HCEC 1CT (cell line): ENCODE measurements around the gene CHST11.
"Not testable (repeated sequence)": the region's sequence is repeated elsewhere in the genome, so short reads cannot be mapped to it uniquely, and the experiment has no call there.

Source experiments
- DNase-seq: peaks from one replicate; pipeline ENCODE4 v3.0.0-alpha.2; 2017

Gene CHST11

DNA sequence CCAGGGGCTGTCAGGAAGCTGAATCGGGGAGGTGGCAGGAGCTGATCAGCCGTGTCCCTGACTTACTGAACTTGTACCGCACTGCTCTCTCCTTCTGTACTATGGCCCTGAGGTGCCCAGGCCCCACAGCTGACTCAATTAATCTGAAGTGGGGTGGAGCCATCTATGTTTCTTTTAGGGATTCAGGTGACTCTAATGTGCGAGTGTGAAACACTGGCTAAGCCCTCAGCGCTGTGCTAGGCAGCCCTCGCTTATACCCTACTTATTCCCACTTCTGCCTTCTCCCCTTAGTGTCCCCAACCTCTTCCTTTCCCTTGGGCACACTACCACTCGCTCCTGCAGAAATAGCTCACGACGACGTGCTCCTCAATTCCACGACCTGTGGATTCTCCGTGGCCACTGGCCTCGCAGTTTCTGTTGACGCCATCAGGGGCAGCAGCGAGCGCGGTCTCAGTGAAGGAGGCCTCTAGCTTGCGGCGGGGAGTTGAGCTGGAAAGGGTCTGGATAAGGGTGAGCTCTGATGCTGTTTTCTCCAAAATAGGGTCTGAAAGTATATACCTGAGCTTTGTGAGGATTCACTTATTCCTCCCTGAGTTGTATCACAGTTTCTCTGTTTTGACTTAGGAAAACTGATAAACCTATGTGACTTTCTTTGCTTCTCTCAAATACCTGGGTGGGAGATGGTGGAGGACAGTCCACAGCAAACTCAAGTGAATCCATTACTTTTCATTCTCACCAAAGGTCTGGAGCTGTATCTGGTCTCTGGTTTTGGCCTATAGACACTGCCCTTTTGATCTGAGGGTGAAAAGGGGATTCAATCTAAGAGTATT, 333.8 kb downstream of the CHST11 start:
- DNase-seq = no peak

DNA sequence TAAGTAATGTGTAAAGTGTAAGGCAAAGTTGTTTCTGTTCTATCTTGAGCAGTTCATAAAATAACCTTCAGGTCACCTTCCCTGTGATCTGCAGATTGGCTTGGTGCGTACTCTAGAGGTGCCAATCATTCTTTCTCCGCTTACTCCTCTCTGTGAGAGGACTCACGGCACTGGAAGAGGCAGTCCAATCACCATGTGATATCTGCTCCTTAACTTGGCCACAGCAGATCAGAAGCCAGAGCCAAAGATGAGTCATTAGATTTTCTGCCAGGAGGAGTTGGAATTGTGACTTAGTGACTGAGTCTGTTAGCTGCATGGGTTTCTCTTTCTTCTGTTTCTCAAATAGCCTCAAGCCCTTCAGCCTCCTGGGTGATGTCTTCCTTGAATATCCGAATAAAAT, 335.8 kb downstream of the CHST11 start:
- DNase-seq = peak; percentile 72

DNA sequence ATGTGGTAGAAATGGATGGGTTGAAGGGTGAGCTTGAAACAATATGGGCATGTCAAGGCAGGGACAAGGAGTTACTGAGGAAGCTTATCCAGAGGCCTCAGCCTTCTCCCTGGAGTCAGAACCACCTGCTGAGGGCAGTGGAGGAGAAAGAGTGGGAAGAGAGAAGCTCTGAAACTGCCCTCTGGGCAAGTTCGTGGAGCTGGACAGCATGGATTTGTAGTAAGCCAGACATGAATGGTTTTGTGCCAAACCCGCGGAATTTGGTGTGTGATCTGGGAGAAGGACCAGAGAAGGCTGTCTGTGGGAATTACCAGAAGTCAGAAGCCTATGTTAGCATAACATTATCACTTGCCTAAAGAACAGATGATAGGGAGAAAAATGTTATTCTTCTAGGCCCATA, 336.5 kb downstream of the CHST11 start:
- no peak for DNase-seq

DNA sequence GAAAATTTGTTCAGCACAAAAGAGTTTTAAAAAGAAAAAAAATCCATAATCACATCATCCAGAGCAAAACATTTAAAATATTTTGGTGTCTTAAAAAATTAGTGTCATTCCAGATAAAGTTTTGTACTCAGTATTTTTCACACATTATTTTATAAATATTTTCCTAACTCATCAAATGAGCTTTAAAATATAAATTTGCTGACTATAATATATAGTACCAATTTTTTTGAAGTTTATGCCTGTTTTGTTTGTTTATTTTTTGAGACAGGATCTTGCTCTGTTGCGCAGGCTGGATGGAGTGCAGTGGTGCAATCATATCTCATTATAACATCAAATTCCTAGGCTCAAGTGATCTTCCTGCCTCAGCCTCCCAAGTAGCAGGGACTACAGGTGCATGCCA, 337.2 kb downstream of the CHST11 start:
- DNase-seq = no peak

DNA sequence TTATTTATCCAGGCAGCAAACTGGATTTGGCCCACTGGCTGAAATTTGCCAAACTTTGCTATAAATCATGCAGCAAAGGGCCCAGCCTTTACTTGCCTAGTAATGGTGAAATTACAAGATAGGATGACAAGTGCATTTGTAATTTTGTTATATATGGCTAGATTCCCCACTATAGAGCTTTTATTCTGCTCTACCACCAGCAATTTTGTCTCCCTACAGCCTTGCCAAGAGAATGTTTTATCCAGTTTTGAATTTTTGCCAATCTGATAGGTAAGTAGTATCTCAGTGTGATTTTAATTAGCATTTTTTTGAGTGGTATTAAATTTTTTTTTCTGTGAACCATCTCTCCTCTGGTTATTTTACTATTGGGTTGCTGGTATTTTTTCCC, 339.7 kb downstream of the CHST11 start:
- no peak for DNase-seq

DNA sequence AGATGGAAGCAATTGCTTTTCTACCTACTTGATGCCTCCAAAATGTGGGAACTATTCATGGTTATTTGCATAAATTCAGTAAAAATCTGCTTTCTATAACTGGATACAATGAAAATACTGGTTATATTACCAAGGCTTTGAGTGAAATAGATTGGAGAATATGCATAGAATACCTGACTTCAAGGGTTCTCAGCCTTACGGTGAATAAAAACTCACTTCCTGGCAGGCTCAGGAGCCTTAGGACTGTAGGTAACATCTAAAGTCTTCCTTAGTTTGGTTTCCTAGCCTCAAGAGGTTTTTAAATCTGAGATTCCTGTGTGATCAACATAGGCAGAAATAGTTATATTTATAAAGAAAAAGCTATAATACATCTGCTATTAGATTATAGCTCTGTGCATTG, 342.7 kb downstream of the CHST11 start:
- DNase-seq = no peak

DNA sequence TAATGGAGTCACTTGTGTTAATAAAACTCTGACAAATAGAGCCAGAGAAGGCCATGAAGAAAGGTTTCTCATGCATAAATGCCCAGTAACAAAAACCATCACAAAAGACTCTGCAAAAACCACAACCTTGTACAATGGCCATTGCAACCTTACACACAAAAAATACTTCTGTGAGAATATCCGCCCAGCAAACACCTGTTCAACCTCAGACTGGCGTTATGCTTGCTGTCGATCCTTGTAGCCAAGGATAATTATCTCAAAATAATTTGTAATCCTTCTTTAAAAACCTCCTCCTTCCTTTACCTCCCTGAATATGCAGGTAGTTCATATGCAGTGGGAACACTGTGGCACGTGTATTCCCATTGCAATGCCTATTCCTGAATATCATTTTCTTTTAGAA, 344.3 kb downstream of the CHST11 start:
- DNase-seq = no peak

DNA sequence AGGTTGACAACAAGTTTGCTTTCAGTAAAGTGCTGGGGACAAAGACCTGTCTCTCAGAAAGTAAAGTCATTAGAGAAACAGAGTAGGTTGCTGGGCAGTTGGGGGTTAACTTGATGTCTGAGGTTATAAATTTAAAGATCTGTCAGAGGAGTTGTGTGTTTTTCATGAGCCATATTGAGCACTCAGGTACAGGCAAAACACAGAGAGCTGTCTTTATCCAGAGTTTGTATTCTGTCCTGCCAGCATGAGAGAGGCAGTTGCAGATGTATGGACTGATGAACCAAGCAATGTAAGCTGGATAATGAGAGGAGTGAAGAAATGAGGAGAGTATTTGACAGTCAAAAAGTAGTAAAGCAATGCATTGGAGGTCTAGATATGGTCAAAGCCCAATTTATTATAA, 344.7 kb downstream of the CHST11 start:
- DNase-seq = no peak

DNA sequence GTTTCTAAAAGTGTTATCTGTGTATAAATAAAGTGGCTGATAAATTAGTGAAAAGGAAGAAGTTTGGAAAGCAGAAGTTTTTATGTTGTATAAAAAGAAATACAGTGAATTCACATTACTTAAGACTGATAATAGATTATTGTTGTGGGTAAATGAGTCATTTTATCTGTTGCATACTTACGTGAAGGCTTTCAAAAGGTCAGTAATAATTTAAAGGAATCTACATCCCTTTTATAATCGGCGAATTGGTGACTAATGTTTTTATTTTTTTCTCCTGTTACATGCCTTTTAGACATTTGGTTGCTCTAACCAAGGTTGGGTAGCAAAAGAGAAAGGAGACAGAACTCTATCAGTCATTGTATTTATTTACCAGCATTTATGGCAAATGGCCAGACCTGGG, 345.5 kb downstream of the CHST11 start:
- DNase-seq = no peak

DNA sequence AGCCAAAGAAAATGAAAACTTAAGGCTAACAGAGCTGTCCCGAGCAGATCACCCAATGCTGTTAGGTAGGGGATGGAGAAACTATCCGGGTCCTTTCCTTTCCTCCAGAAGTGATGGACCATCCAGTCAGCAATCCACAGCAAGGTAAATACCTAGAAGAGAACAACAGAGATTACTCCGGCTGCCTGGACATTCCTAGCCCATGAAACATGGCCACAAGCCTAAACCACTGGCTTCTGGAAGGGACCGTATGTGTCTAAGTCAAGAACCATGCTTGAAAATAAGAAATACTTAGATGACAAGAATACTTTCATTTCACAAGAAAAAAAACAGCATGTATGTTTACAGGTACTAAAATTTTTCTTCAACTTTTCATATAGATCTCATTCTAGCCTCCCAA, 348.4 kb downstream of the CHST11 start:
- peak; percentile 34 for DNase-seq

DNA sequence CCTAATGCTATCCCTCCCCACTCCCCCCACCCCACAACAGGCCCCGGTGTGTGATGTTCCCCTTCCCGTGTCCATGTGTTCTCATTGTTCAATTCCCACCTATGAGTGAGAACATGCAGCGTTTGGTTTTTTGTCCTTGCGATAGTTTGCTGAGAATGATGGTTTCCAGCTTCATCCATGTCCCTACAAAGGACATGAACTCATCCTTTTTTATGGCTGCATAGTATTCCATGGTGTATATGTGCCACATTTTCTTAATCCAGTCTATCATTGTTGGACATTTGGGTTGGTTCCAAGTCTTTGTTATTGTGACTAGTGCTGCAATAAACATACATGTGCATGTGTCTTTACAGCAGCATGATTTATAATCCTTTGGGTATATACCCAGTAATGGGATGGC, 349.4 kb downstream of the CHST11 start:
- DNase-seq = not testable (repeated sequence)

DNA sequence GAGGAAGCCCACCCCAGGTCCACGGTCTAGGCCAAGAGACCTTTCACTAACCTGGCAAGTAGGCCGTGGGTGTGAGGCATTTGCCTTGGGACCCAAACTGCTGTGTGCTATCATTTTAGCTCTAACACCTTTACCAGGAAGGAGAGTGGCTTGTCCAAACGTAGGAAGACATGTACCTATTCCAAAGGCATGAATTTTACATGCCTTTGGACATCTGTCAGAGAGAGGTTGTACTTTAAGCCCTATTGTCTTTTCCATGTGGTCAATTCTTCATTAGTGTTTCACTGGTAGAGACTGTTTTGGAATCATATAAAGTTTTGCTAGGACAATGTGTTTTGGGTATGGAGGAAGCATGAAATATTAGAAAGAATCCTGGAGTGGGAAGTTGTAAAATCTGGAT, 352.5 kb downstream of the CHST11 start:
- no peak for DNase-seq

DNA sequence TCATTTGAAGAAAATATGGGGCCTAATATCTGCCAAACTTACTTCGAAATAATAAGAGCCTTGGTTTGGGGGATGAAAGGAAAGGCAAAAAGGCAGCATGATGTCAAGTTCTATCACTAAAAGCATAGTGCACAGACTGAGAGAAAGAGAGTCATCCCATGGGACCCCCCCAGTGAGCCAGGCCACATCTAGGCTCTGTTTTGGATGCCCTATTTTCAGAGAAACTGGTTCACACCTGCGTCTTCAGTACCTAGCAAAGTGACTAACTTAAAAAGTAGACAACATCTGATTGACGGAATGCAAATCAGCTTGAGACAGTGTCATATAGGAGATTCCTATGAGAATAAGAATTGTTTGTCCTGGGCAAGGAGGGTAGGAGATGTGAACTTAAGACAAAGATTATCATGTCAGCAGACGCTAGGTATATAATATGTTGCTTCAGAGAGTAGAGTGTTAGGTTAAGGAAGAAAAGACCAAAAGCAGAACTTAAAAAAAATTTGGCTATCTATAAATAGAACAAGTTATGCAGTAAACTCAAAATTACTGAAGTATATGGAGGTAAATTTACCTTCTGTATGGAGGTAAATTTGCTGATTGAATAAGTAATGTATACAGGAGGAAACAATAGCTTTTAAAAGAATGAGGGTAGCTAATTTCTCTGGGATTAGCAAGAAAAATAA, 353.1 kb downstream of the CHST11 start:
- DNase-seq = no peak
